KOPT-K1 (cell line): Measurements from ENCODE around the gene NCKAP1.
"Not testable (repeated sequence)": the region's sequence is repeated elsewhere in the genome, so short reads cannot be mapped to it uniquely, and the experiment has no call there.

ENCODE experiments used
- H3K27ac ChIP-seq: fragments of 200-600 bp; sonication (generic); 2 replicates; pipeline ENCODE4 v1.5.1; 2016; ENCODE audit warnings: antibody characterized with exemption, mild to moderate bottlenecking, low read depth, low read length; ENCODE audit not compliant: poor library complexity, severe bottlenecking
- H3K36me3 ChIP-seq: fragments of 200-600 bp; sonication (generic); 2 replicates; pipeline ENCODE4 v1.5.1; 2017; ENCODE audit warnings: antibody characterized with exemption, mild to moderate bottlenecking, low read length, moderate library complexity; ENCODE audit not compliant: insufficient read depth
- H3K9me3 ChIP-seq: fragments of 200-600 bp; sonication (generic); 2 replicates; pipeline ENCODE4 v1.5.1; 2017; ENCODE audit warnings: antibody characterized with exemption, low read length, mild to moderate bottlenecking; ENCODE audit not compliant: insufficient read depth, poor library complexity, severe bottlenecking

NCKAP1 gene

GRCh38 chr2:182903566-182903965 is 134.7 kb downstream of the NCKAP1 start:
- Histone ChIP-seq H3K36me3 (no peaks in the 10 kb centered on the region), H3K27ac (no peak overlapping the region), H3K9me3 (no peaks in the 10 kb centered on the region)

- Histone ChIP-seq H3K27ac (no peak overlapping the region), H3K36me3 (no peaks in the 10 kb centered on the region), H3K9me3 (no peaks in the 10 kb centered on the region)
These were observed 136.5 kb downstream of the NCKAP1 start for GRCh38 chr2:182901748-182902147.

GRCh38 chr2:182898718-182899117 is 139.5 kb downstream of the NCKAP1 start:
- H3K27ac ChIP-seq, result no peak overlapping the region
- H3K36me3 ChIP-seq, result no peaks in the 10 kb centered on the region
- H3K9me3 ChIP-seq, result peaks cover 5% of the 10 kb centered on the region

DNA sequence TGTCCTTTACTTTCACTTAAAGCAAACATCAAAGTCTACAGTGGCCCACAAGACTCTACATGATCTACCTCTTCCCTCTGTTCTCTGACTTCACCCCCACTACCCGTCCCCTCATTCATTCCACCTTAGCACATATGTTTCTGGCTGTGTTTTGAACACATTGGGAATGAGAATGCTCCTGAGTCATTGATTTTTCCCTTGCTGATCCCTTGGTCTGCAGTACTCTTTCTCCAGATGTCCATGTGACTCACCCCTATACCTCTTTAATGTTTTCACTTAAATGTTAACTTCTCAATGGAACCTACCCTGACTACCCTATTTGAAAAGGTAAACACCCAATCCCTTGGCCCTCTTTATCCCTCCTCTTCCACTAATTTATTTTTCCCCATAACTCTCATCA is 141.1 kb downstream of the NCKAP1 start:
- no peaks in the 10 kb centered on the region for H3K36me3 ChIP-seq
- H3K9me3 ChIP-seq, result peaks cover 8% of the 10 kb centered on the region
- H3K27ac ChIP-seq, result no peak overlapping the region

DNA sequence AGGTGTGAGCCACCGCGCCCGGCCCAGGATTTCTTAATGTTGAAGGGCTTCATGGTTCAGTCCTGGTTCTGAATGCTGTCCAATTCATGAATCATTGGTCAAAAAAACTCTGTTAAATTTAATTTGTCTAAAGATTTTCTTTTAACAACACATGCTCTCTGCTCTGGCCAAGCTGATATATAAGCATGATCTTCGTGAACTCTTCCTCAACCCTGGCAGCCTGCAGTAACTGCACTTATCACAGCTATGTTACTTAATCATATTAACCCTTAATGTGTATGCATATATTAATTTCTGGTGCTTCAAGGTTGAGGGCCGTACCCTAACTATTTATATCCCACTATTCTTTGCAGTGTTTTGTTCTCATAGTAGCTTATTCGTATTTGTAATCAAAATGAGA is 142.5 kb downstream of the NCKAP1 start:
- H3K27ac ChIP-seq, result no peak overlapping the region
- no peaks in the 10 kb centered on the region for H3K36me3 ChIP-seq
- H3K9me3 ChIP-seq, result peaks cover 8% of the 10 kb centered on the region

GRCh38 chr2:182895169-182895568 is 143.1 kb downstream of the NCKAP1 start:
- H3K9me3 ChIP-seq, result peaks cover 8% of the 10 kb centered on the region
- H3K27ac ChIP-seq, result no peak overlapping the region
- no peaks in the 10 kb centered on the region for H3K36me3 ChIP-seq

DNA sequence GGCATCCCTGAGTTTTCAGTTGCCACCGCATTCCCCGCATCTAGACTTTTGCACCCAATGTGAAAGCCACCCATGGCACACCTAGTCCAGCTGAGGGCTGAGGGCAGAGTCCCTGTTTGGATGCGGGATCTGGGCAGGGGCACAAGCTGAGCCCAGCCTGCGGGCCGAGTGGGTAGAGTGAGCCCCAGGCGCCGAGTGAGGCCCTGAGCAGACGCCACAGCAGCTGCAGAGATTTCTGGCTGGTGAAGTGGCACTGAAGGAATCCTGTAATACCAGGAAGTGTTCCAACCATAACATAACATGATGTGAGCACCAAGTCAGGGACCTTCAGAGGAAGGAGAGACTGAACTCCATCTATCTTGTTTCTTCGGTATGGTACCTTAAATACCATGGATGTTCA is 144.1 kb downstream of the NCKAP1 start:
- peaks cover 8% of the 10 kb centered on the region for H3K9me3 ChIP-seq
- no peaks in the 10 kb centered on the region for H3K36me3 ChIP-seq
- no peak overlapping the region for H3K27ac ChIP-seq

GRCh38 chr2:182893666-182894065 is 144.6 kb downstream of the NCKAP1 start:
- Histone ChIP-seq H3K36me3 (no peaks in the 10 kb centered on the region), H3K9me3 (peaks cover 8% of the 10 kb centered on the region), H3K27ac (no peak overlapping the region)

- H3K36me3 ChIP-seq, H3K27ac ChIP-seq, H3K9me3 ChIP-seq: not testable (repeated sequence)
These were observed 145.2 kb downstream of the NCKAP1 start for GRCh38 chr2:182893035-182893434.

DNA sequence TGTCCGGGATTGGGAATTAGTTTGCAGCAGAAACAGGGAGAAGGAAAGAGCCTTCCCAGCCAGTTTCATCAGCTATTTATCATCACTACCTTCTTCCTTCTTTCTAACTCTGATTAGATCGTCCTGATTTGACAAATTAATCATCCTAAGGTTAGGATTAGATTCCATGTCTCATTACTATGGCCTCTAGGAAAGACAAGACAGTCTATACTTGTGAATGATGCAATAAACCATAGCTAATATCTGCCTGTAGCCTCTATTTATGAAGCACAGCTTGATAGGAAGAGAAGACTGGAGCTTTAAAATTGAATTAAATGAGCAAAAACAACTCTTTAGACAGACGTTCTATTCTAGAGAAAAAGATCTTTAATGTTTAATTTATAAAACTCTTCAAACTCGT is 146.6 kb downstream of the NCKAP1 start:
- peaks cover 8% of the 10 kb centered on the region for H3K9me3 ChIP-seq
- H3K36me3 ChIP-seq, result no peaks in the 10 kb centered on the region
- H3K27ac ChIP-seq, result no peak overlapping the region

GRCh38 chr2:182890773-182891378 is 147.4 kb downstream of the NCKAP1 start:
- Histone ChIP-seq H3K27ac (no peak overlapping the region), H3K9me3 (peaks cover 8% of the 10 kb centered on the region), H3K36me3 (no peaks in the 10 kb centered on the region)

- Histone ChIP-seq H3K9me3 (peaks cover 8% of the 10 kb centered on the region), H3K36me3 (no peaks in the 10 kb centered on the region), H3K27ac (no peak overlapping the region)
These were observed 148.0 kb downstream of the NCKAP1 start for GRCh38 chr2:182890305-182890704.

DNA sequence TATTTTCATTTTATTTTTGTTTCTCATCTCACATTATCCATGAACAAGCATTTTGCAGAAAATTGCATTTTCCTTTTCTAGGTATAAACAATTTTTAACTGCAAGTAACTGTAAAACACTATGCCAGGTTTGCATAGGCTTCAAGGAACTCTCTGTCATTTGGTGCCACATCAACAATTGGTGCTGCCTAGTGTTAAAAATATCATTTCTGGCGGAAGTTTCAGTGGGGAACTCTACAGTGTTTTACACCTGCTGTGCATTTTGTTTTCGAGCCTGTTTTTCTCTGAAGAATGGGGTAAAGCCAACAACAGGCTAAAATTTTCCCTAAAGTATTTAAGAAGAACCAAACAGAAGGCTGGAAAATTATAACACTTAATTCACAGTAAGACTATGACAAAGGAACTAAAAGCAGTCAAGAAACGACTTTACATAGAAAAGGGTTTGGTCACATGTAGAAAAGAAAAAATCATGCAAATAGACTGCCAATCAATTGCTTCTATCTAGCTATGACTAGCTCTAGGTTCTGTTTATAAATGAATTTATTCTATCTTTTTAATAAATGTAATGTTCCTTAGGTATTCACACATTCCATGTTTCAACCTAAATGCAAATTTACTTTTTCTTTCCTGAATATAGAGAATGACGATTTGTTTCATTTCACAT is 150.4 kb downstream of the NCKAP1 start:
- no peaks in the 10 kb centered on the region for H3K36me3 ChIP-seq
- H3K27ac ChIP-seq, result no peak overlapping the region
- H3K9me3 ChIP-seq, result no peaks in the 10 kb centered on the region

GRCh38 chr2:182887093-182887492 is 151.2 kb downstream of the NCKAP1 start:
- Histone ChIP-seq H3K9me3 (no peaks in the 10 kb centered on the region), H3K27ac (no peak overlapping the region), H3K36me3 (no peaks in the 10 kb centered on the region)

- H3K36me3 ChIP-seq, result no peaks in the 10 kb centered on the region
- no peak overlapping the region for H3K27ac ChIP-seq
- no peaks in the 10 kb centered on the region for H3K9me3 ChIP-seq
These were observed 152.5 kb downstream of the NCKAP1 start for GRCh38 chr2:182885771-182886170.

GRCh38 chr2:182883451-182883850 is 154.8 kb downstream of the NCKAP1 start:
- H3K27ac ChIP-seq, result no peak overlapping the region
- H3K9me3 ChIP-seq, result no peaks in the 10 kb centered on the region
- H3K36me3 ChIP-seq, result no peaks in the 10 kb centered on the region
